Left renal cortex interstitium (tissue), 4 donors: ENCODE measurements around the gene ZNF442. TPM values are rescaled to one million over a fixed set of nuclear protein-coding genes. Genes with fewer than 3 reads are reported as not detected.
"Not testable (repeated sequence)": the region's sequence is repeated elsewhere in the genome, so short reads cannot be mapped to it uniquely, and the experiment has no call there.

Experiments used
- DNase-seq, 4 donors: peaks; one replicate each; pipeline ENCODE4 v3.0.0-alpha.2; 2013; ENCODE audit warnings: low read depth in 4 of 4, low spot score in 2 of 4, missing footprints in 1 of 4
- polyA plus RNA-seq, 4 donors: library from polyadenylated mRNA; unstranded; fragments of 120-200 nt; gene quantifications; one replicate each; pipeline ENCODE4 v1.2.1, GENCODE V29; 2013; ENCODE audit not compliant: insufficient read length in 4 of 4

ZNF442 gene
- 1 to 10 TPM; 5.1 to 8.6 (median 6.9) TPM for polyA plus RNA-seq

- DNase-seq = peak; percentile 93 to 99 (median 96)
These were observed at the start of gene ZNF442 for GRCh38 chr19:12365236-12366162. TSS of gene ZNF442 (minus strand) at chr19:12365683. CDS start at chr19:12363631, 2,052 bp downstream.

- DNase-seq = no peak
These were observed 46.4 kb upstream of the ZNF442 start for GRCh38 chr19:12411893-12412292.

- DNase-seq = peak; percentile 74 to 90 (median 80)
These were observed 35.4 kb upstream of the ZNF442 start, which contains the start of gene ZNF799 for GRCh38 chr19:12400633-12401502. TSS of gene ZNF799 (minus strand) at chr19:12401271. CDS start at chr19:12401070, 201 bp downstream.

GRCh38 chr19:12399901-12400632 lies 34.6 kb upstream of the ZNF442 start:
- DNase-seq = peak in 1 of 4 donors; percentile 25

- DNase-seq = not testable (repeated sequence)
These were observed 25.7 kb upstream of the ZNF442 start for GRCh38 chr19:12391148-12391547.

GRCh38 chr19:12386365-12386764 lies 20.9 kb upstream of the ZNF442 start:
- DNase-seq = not testable (repeated sequence)

GRCh38 chr19:12380444-12380737 lies 14.9 kb upstream of the ZNF442 start:
- DNase-seq = no peak

- DNase-seq = no peak
These were observed 14.4 kb upstream of the ZNF442 start for GRCh38 chr19:12379732-12380443.

GRCh38 chr19:12374026-12374425 lies 8.5 kb upstream of the ZNF442 start:
- DNase-seq = no peak

GRCh38 chr19:12364391-12365235 lies 870 bp downstream of the ZNF442 start:
- peak; percentile 3 to 27 (median 12) for DNase-seq

- DNase-seq = not testable (repeated sequence)
These were observed 3.2 kb downstream of the ZNF442 start for GRCh38 chr19:12362236-12362635.

- DNase-seq = no peak
These were observed 12.1 kb downstream of the ZNF442 start for GRCh38 chr19:12353375-12353774.

GRCh38 chr19:12350890-12351197 lies 14.6 kb downstream of the ZNF442 start:
- no peak for DNase-seq

GRCh38 chr19:12350185-12350889 lies 15.1 kb downstream of the ZNF442 start:
- DNase-seq = no peak

GRCh38 chr19:12346896-12347295 lies 18.6 kb downstream of the ZNF442 start:
- no peak for DNase-seq

GRCh38 chr19:12345197-12345596 lies 20.3 kb downstream of the ZNF442 start:
- no peak for DNase-seq

- DNase-seq = peak; percentile 80 to 93 (median 89)
These were observed 32.0 kb downstream of the ZNF442 start, which contains the start of gene ZNF563 for GRCh38 chr19:12333162-12334159. TSS of gene ZNF563 (minus strand) at chr19:12333633. CDS start at chr19:12333482, 151 bp downstream.
